H1 (cell line): Measurements from ENCODE around the gene RIPOR2. TPM values are rescaled to one million over a fixed set of nuclear protein-coding genes. Genes with fewer than 3 reads are reported as not detected.

ENCODE experiments used
- CTCF ChIA-PET: fragments of 300-600 bp; sonication (Branson Sonifier 250); formaldehyde crosslinking; loops from one replicate; lab custom pipeline; 2021; ENCODE audit not compliant: partially characterized antibody; lab: Charles Lee
- POLR2A ChIA-PET: fragments of 300-600 bp; sonication (Branson Sonifier 250); formaldehyde crosslinking; loops from one replicate; lab custom pipeline; 2021; ENCODE audit warnings: inconsistent platforms; ENCODE audit not compliant: partially characterized antibody; lab: Charles Lee
- DNase-seq, 2 experiments: peaks; one replicate each; pipeline versions ENCODE4 v3.0.0 to v3.0.0-alpha.2; 2010 to 2022; ENCODE audit warnings: low spot score in 2 of 2, low read depth in 1 of 2, mixed read lengths in 1 of 2
- FAIRE-seq: peaks from 2 replicates; lab custom pipeline; 2011; peaks lifted over from hg19 to GRCh38; lab: Jason Lieb, UNC
- H2AFZ ChIP-seq: 2 replicates; pipeline ENCODE4 v1.8.1; 2012; ENCODE audit warnings: low read length, inconsistent platforms
- H2AK5ac ChIP-seq: 2 replicates; pipeline ENCODE4 v1.6.1; 2013; ENCODE audit warnings: low read depth, low read length
- H2BK120ac ChIP-seq: replicated peaks from 2 replicates; pipeline ENCODE3; 2013; ENCODE audit warnings: low read depth, low read length, inconsistent platforms
- H2BK12ac ChIP-seq: 2 replicates; pipeline ENCODE4 v1.6.1; 2013; ENCODE audit warnings: low read depth, low read length
- H2BK15ac ChIP-seq: 2 replicates; pipeline ENCODE4 v1.6.1; 2013; ENCODE audit warnings: low read length
- H2BK20ac ChIP-seq: 2 replicates; pipeline ENCODE4 v1.6.1; 2013; ENCODE audit warnings: low read length
- H2BK5ac ChIP-seq: 2 replicates; pipeline ENCODE4 v1.6.1; 2013; ENCODE audit warnings: low read depth, low read length
- H3K14ac ChIP-seq: 2 replicates; pipeline ENCODE4 v1.6.1; 2013; ENCODE audit warnings: inconsistent platforms; ENCODE audit not compliant: insufficient read length
- H3K18ac ChIP-seq: 2 replicates; pipeline ENCODE4 v1.6.1; 2013; ENCODE audit warnings: low read length; ENCODE audit errors: extremely low read depth
- H3K23ac ChIP-seq: 2 replicates; pipeline ENCODE4 v1.6.1; 2013; ENCODE audit warnings: inconsistent platforms; ENCODE audit not compliant: insufficient read length
- H3K23me2 ChIP-seq: 2 replicates; pipeline ENCODE4 v1.6.1; 2013; ENCODE audit warnings: low read depth, low read length
- H3K27ac ChIP-seq: 2 replicates; pipeline ENCODE4 v1.6.1; 2011; ENCODE audit warnings: low read depth, low read length, inconsistent platforms
- H3K27me3 ChIP-seq, 4 experiments: replicated peaks in 1 of 4; 1 replicate in 1 of 4; 2 replicates in 3 of 4; pipeline versions ENCODE4 v1.6.1 to v1.8.1; 2011 to 2013; ENCODE audit warnings: low read length in 3 of 4, mild to moderate bottlenecking in 3 of 4, inconsistent platforms in 2 of 4, mixed read lengths in 2 of 4, moderate library complexity in 1 of 4; ENCODE audit not compliant: control insufficient read depth in 3 of 4, insufficient read depth in 3 of 4; ENCODE audit errors: extremely low read depth in 1 of 4
- H3K36me3 ChIP-seq, 4 experiments: 2 replicates each; pipeline versions ENCODE4 v1.6.1 to v1.8.1; 2011 to 2013; ENCODE audit warnings: mild to moderate bottlenecking in 4 of 4, low read length in 3 of 4, moderate library complexity in 2 of 4, control low read depth in 1 of 4, inconsistent platforms in 1 of 4; ENCODE audit not compliant: insufficient read depth in 4 of 4, control insufficient read depth in 2 of 4
- H3K4ac ChIP-seq: replicated peaks from 2 replicates; pipeline ENCODE3; 2013; ENCODE audit warnings: low read length, low read depth, mixed read lengths, inconsistent platforms; ENCODE audit not compliant: insufficient read length
- H3K4me1 ChIP-seq, 4 experiments: replicated peaks in 1 of 4; 1 replicate in 1 of 4; 2 replicates in 3 of 4; pipeline versions ENCODE4 v1.6.1 to v1.8.1; 2011 to 2013; ENCODE audit warnings: low read length in 3 of 4, inconsistent platforms in 2 of 4, mixed read lengths in 1 of 4; ENCODE audit not compliant: insufficient read depth in 4 of 4, control insufficient read depth in 3 of 4
- H3K4me2 ChIP-seq, 2 experiments: 2 replicates each; pipeline versions ENCODE4 v1.6.1 to v1.8.1; 2011 to 2013; ENCODE audit warnings: low read depth in 2 of 2, low read length in 2 of 2, control low read depth in 1 of 2, inconsistent platforms in 1 of 2, mild to moderate bottlenecking in 1 of 2; ENCODE audit not compliant: insufficient read depth in 1 of 2
- H3K4me3 ChIP-seq, 4 experiments: fragments of 200-600, 300-600 bp in 1 of 4; sonication (generic), shearing (Covaris generic), sonication (Bioruptor Twin) in 1 of 4; 2 replicates each; pipeline versions ENCODE4 v1.5.1 to v1.8.1; 2011 to 2016; ENCODE audit warnings: low read length in 4 of 4, low read depth in 3 of 4, control low read depth in 2 of 4, inconsistent platforms in 2 of 4, mild to moderate bottlenecking in 2 of 4, mixed read lengths in 1 of 4, moderate library complexity in 1 of 4; ENCODE audit not compliant: insufficient read depth in 2 of 4; ENCODE audit errors: extremely low read depth in 1 of 4
- H3K56ac ChIP-seq: replicated peaks from 2 replicates; pipeline ENCODE3; 2013; ENCODE audit warnings: low read depth, mild to moderate bottlenecking, mixed read lengths, low read length, inconsistent platforms; ENCODE audit not compliant: insufficient read length
- H3K79me1 ChIP-seq: 2 replicates; pipeline ENCODE4 v1.6.1; 2013; ENCODE audit warnings: low read depth, low read length, control low read depth
- H3K79me2 ChIP-seq, 2 experiments: 2 replicates each; pipeline versions ENCODE4 v1.6.1 to v1.8.1; 2012 to 2013; ENCODE audit warnings: low read length in 2 of 2, mild to moderate bottlenecking in 2 of 2, inconsistent platforms in 1 of 2; ENCODE audit not compliant: insufficient read depth in 2 of 2, control insufficient read depth in 1 of 2
- H3K9ac ChIP-seq, 4 experiments: replicated peaks in 1 of 4; 1 replicate in 1 of 4; 2 replicates in 3 of 4; pipeline versions ENCODE4 v1.6.1 to v1.8.1; 2011 to 2013; ENCODE audit warnings: low read depth in 3 of 4, low read length in 3 of 4, control low read depth in 2 of 4, mild to moderate bottlenecking in 2 of 4, moderate library complexity in 2 of 4, inconsistent platforms in 1 of 4; ENCODE audit errors: extremely low read depth in 1 of 4
- H3K9me3 ChIP-seq, 2 experiments: 2 replicates each; pipeline versions ENCODE4 v1.6.1 to v1.8.1; 2012 to 2013; ENCODE audit warnings: mild to moderate bottlenecking in 2 of 2, moderate library complexity in 2 of 2, control low read depth in 1 of 2, inconsistent platforms in 1 of 2, low read depth in 1 of 2, low read length in 1 of 2, mixed read lengths in 1 of 2; ENCODE audit not compliant: insufficient read depth in 2 of 2
- H4K20me1 ChIP-seq, 2 experiments: replicated peaks in 1 of 2; 2 replicates each; pipeline versions ENCODE3 to v1.8.1; 2011 to 2013; ENCODE audit warnings: inconsistent platforms in 2 of 2, low read length in 2 of 2, mild to moderate bottlenecking in 1 of 2; ENCODE audit not compliant: insufficient read depth in 2 of 2, control insufficient read depth in 1 of 2
- H4K5ac ChIP-seq: 2 replicates; pipeline ENCODE4 v1.6.1; 2013; ENCODE audit warnings: low read length, low read depth, mixed read lengths, inconsistent platforms; ENCODE audit not compliant: insufficient read length
- H4K8ac ChIP-seq: 2 replicates; pipeline ENCODE4 v1.8.0; 2013; ENCODE audit warnings: mild to moderate bottlenecking, moderate library complexity, low read length, inconsistent platforms; ENCODE audit not compliant: insufficient read depth; ENCODE audit errors: extremely low read depth
- H4K91ac ChIP-seq: replicated peaks from 2 replicates; pipeline ENCODE3; 2013; ENCODE audit warnings: low read length, mixed read lengths, inconsistent platforms; ENCODE audit not compliant: insufficient read length
- CBX5 ChIP-seq: fragments of 300-800, 300-1000 bp; sonication (generic); IDR thresholded peaks from 2 replicates; pipeline ENCODE4 v1.7.1; 2016; ENCODE audit warnings: antibody characterized with exemption, low read length, low read depth
- CBX8 ChIP-seq: fragments of 300-800, 300-1000 bp; sonication (generic); IDR thresholded peaks from 2 replicates; pipeline ENCODE4 v1.7.1; 2016; ENCODE audit warnings: low read depth, low read length, borderline replicate concordance
- CEBPB ChIP-seq: IDR thresholded peaks from 2 replicates; pipeline ENCODE4 v1.6.1; 2012; ENCODE audit warnings: low read depth, low read length
- CHD1 ChIP-seq: IDR thresholded peaks from 2 replicates; pipeline ENCODE4 v1.6.1; 2012; ENCODE audit warnings: low read depth, low read length, improper control_type of control experiment
- CHD2 ChIP-seq: IDR thresholded peaks from 2 replicates; pipeline ENCODE4 v1.6.1; 2012; ENCODE audit warnings: low read length, improper control_type of control experiment
- EZH2 ChIP-seq: fragments of 200-600 bp; sonication (generic); IDR thresholded peaks from 2 replicates; pipeline ENCODE4 v1.7.1; 2012; ENCODE audit warnings: low read depth, mild to moderate bottlenecking, moderate library complexity, low read length, inconsistent platforms; ENCODE audit not compliant: severe bottlenecking
- HDAC2 ChIP-seq, 2 experiments: fragments of 300-600 bp in 1 of 2; sonication (generic) in 1 of 2; IDR thresholded peaks; 2 replicates each; pipeline ENCODE4 v1.6.1; 2011 to 2012; ENCODE audit warnings: low read depth in 2 of 2, low read length in 2 of 2, mild to moderate bottlenecking in 2 of 2, moderate library complexity in 2 of 2, borderline replicate concordance in 1 of 2, inconsistent platforms in 1 of 2
- KDM4A ChIP-seq: IDR thresholded peaks from one replicate; pipeline ENCODE4 v1.7.1; 2012; ENCODE audit warnings: low read depth, mild to moderate bottlenecking, moderate library complexity, low read length, inconsistent platforms; ENCODE audit not compliant: severe bottlenecking
- POLR2AphosphoS5 ChIP-seq: IDR thresholded peaks from 2 replicates; pipeline ENCODE4 v1.6.1; 2011; ENCODE audit warnings: low read depth, low read length
- SIN3A ChIP-seq, 2 experiments: IDR thresholded peaks in 1 of 2; conservative IDR thresholded peaks in 1 of 2; 2 replicates each; pipeline ENCODE4 v1.6.1; 2011 to 2012; ENCODE audit warnings: low read length in 2 of 2, improper control_type of control experiment in 1 of 2, low read depth in 1 of 2, mild to moderate bottlenecking in 1 of 2
- SP2 ChIP-seq: IDR thresholded peaks from 2 replicates; pipeline ENCODE4 v1.6.1; 2012; ENCODE audit warnings: mild to moderate bottlenecking, low read length, inconsistent platforms
- TAF7 ChIP-seq: optimal IDR thresholded peaks from 2 replicates; pipeline ENCODE3; 2011; ENCODE audit warnings: low read depth, mild to moderate bottlenecking, inconsistent platforms, low read length, moderate library complexity, borderline replicate concordance
- TCF12 ChIP-seq: IDR thresholded peaks from 2 replicates; pipeline ENCODE4 v1.6.1; 2011; ENCODE audit warnings: low read depth, mild to moderate bottlenecking, low read length
- YY1 ChIP-seq: IDR thresholded peaks from 2 replicates; pipeline ENCODE4 v1.6.1; 2011; ENCODE audit warnings: low read depth, mild to moderate bottlenecking, low read length
- WGBS, 2 experiments: shearing (Covaris generic) in 1 of 2; methylation state at CpG; one replicate each; pipeline versions ENCODE4 v1.1.6 to v1.1.7; 2013 to 2015; ENCODE audit warnings: low lambda C conversion rate in 2 of 2, mixed read lengths in 2 of 2, inconsistent platforms in 1 of 2, low coverage in 1 of 2, missing lambda C conversion rate in 1 of 2; ENCODE audit not compliant: insufficient replicate concordance in 2 of 2, insufficient coverage in 1 of 2, insufficient read length in 1 of 2; ENCODE audit errors: extremely low coverage in 1 of 2, missing lambda C conversion rate in 1 of 2; 5-methylcytosine and 5-hydroxymethylcytosine counted together
- polyA plus RNA-seq, 7 experiments: library from polyadenylated mRNA; depleted of rRNA in 3 of 7; stranded (reverse) in 5 of 7; unstranded in 2 of 7; fragments of >200 nt in 5 of 7; fragments of 200-250 nt in 2 of 7; gene quantifications; 1 replicate in 5 of 7; 2 replicates in 1 of 7; 4 replicates in 1 of 7; pipeline versions ENCODE4 v1.2.1 to v1.2.3, GENCODE V29; 2011 to 2013; ENCODE audit warnings: missing spikeins in 2 of 7, mixed read lengths in 2 of 7
- total RNA-seq: library from RNA; stranded (reverse); fragmentation: NEBNext Ultra II Directional; extraction: Animal tissue kit (Norgen Biotek cat#: 25700); gene quantifications from 2 replicates; pipeline ENCODE4 v1.2.1, GENCODE V29; 2021

The RIPOR2 gene
- total and polyA plus RNA-seq, 2 of the 8 experiments (the other 6 are each of a cell fraction or from before 2014, with no cell fraction given): 16.7 to 45.6 TPM

- Histone ChIP-seq H3K36me3 (no peaks in the 10 kb centered on the region), H2BK12ac (no peak overlapping the region), H3K18ac (no peak overlapping the region), H3K9me3 (0 out of 4 replicates have a peak, but pooled peaks cover 0 to 2% of the 10 kb centered on the region in 2 experiments), H3K9ac (no peak overlapping the region), H3K4me3 (no peak overlapping the region), H2BK120ac (no peak overlapping the region), H2AFZ (no peak overlapping the region), H4K5ac (no peak overlapping the region), H4K20me1 (no peaks in the 10 kb centered on the region), H2BK15ac (no peak overlapping the region), H2AK5ac (no peak overlapping the region), H2BK20ac (0 out of 2 replicates have a peak overlapping the region, but pooled peaks have one; percentile 9), H3K23me2 (peaks cover 2% of the 10 kb centered on the region; the same call in 1 of the 2 replicates), H3K23ac (no peak overlapping the region), H3K14ac (no peak overlapping the region), H3K4me1 (no peaks in the 10 kb centered on the region), H3K79me1 (no peaks in the 10 kb centered on the region), H3K4me2 (no peak overlapping the region), H4K8ac (0 out of 2 replicates have a peak overlapping the region, but pooled peaks have one; percentile 20), H3K56ac (no peak overlapping the region), H4K91ac (no peak overlapping the region), H3K4ac (no peak overlapping the region), H2BK5ac (no peak overlapping the region), H3K79me2 (no peaks in the 10 kb centered on the region), H3K27me3 (no peaks in the 10 kb centered on the region), H3K27ac (no peak overlapping the region)
- POLR2A ChIA-PET: interaction anchor here (2.9 kb wide), 1 partner anchor 18 kb away, joined by 11 read pairs; no protein-coding TSS in a partner anchor
- DNase-seq: no peak
- CTCF ChIA-PET: interaction anchor here (0.6 to 3.6 kb wide), 6 partner anchors 25 to 45 kb away, joined by 3 to 15 read pairs (median 4); partner anchors contain the start of gene RIPOR2
- no peak for FAIRE-seq
- 75% methylated on average over 5 of the region's 5 CpGs; no CpG with 5 or more reads in 1 of the 2 experiments for WGBS, 2 experiments
- TF ChIP-seq YY1 (no peak), CHD2 (no peak), EZH2 (no peak), SP2 (no peak), HDAC2 (IDR thresholded peaks at IDR 0.05; ENCODE audit: borderline replicate concordance in 1 of 2, low read depth in 2 of 2, low read length in 2 of 2) (no peak), SIN3A (conservative IDR thresholded peaks at IDR 0.05 in 1 of 2, IDR thresholded peaks at IDR 0.05 in 1 of 2; ENCODE audit: low read depth in 1 of 2, low read length in 2 of 2) (no peak), CHD1 (no peak), TCF12 (no peak), CBX5 (no peak), CEBPB (no peak), TAF7 (no peak), KDM4A (no peak), POLR2AphosphoS5 (no peak), CBX8 (no peak)
Measured at GRCh38 chr6:24961852-24962251, 26.1 kb upstream of the RIPOR2 start.
